CD4-positive, alpha-beta T cell treated with Interferon alpha-2 for 1 hour (primary cell): ENCODE data around the gene SCNN1A.
"Not testable (repeated sequence)": the region's sequence is repeated elsewhere in the genome, so short reads cannot be mapped to it uniquely, and the experiment has no call there.

Experiments used
- DNase-seq, 2 donors: peaks; one replicate each; pipeline ENCODE4 v3.0.0-alpha.2; 2020 to 2022

Gene SCNN1A

DNA sequence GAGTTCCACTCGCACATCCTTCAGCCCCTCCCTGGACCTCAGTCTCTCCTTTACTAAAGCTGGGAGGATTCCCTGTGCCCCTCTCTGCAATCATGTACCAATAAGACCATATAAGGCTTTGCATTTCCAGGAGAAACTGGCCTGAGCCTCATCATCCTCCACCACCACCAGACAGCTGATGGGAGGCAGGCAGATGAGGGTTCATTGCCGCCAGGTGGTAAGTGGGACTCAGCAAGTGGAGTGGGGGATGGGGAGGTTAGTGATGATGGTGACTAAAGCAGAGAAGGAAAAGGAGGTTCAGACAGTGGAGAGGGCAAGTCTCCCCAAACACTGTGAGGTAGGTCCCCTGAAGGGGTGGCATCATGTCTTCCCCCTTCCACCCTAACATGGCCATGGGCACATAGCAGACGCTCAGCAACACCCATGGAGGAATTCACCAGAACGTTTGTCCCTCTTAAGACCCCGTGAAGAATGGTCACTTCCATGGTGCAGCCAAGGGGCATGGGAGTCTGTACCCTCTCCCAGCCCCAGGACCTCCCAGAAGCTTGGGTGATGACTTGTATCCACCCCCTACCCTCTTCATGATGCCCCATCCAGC lies 29.0 kb downstream of the SCNN1A start:
- no peak for DNase-seq

DNA sequence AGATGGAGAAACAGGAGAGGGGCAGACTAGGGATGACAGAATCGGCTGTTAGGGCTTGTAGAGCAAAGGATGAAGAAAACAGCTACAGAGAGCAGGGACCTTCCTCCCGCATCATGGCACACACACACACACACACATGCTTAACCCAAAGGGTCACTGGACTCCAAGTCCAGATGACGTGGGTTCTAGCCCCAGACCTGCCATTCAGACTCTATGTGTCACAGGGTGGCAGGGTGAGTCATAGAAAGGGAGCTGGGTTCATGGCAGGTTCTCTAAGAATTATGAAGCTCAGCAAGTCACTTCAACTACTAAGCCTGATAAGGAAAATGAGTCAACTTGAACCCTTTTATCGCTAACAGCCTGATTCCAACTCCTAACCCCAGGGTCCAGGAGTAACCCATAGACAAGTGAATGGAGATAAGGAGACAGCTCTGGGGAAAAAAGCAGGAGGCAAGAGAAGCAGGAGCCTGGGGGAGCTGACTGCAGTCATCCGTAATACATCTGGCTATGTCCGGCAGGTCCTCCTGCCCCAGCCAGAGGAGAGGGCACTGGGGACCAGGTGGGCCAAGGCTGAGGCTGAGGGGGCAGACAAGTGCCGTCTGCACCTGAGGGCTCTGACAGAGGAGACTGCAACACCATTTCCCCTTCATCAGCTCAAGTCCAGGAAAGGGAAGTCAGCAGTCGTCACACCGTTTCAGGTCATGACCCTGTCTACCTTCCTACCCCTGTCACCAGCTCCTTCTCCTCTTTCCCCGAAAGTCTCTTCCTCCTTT lies 29.9 kb downstream of the SCNN1A start:
- DNase-seq = peak; percentile 53 to 77

- DNase-seq = not testable (repeated sequence)
Observed at GRCh38 chr12:6344101-6344660, 31.2 kb downstream of the SCNN1A start.

DNA sequence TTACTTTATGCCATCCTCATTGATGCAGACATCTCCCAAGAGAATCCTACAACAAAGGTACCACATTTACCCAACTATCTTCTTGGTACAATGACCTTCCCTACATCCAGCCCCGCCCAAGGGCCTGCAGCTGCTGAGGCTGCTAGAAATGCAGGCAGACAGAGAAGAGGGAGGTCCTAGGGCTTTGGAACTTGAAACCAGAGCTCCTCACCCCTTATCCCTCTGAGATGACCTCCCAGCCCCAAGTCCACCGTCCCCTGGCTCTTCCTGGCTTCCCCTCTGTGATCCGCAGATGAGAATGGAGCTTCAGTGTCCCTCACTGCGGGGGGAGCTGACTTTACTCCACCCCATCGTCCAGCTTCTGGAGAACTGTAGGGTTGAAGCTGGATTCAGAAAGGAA lies 31.8 kb downstream of the SCNN1A start:
- no peak for DNase-seq

DNA sequence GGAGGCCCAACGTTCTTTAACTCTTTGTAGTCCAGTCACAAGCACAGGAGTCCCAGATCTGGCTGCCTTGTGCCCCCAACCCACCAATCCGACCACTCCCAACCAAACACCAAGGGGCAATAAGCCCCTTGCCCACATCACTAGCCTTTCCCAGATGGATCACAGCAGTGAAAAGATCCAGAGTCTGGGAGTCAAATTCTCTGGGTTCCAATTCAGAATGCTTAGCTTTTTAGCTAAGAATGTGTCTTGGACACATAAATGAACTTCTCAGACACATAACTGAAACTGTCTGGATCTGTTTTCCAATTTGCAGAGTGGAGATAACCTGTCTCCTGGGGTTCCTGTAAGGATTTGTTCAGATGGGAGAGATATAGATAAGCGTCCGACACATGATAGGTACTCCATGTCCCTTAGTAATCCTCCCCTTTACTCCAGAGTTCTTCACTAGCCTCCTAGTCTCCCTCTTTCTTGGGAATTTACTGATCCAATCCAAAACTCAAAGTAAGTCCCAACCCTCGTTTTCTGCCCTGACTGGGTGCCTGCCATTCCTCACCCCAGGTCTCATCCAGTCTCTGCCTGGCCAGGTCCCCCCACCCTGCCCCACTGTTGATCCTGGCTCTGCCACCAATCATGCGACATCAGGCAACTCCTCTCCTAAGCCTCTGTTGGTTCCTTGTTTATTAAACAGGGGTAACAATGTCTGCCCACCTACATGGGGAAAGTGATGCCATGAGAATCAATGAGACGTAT lies 33.0 kb downstream of the SCNN1A start:
- DNase-seq = no peak

- peak; percentile 56 to 64 for DNase-seq
Observed at GRCh38 chr12:6341417-6342139, 33.8 kb downstream of the SCNN1A start, which contains the start of gene TNFRSF1A. Gene TNFRSF1A, minus strand, starts transcription at chr12:6342076. Its CDS starts 262 bp downstream, at chr12:6341814.

DNA sequence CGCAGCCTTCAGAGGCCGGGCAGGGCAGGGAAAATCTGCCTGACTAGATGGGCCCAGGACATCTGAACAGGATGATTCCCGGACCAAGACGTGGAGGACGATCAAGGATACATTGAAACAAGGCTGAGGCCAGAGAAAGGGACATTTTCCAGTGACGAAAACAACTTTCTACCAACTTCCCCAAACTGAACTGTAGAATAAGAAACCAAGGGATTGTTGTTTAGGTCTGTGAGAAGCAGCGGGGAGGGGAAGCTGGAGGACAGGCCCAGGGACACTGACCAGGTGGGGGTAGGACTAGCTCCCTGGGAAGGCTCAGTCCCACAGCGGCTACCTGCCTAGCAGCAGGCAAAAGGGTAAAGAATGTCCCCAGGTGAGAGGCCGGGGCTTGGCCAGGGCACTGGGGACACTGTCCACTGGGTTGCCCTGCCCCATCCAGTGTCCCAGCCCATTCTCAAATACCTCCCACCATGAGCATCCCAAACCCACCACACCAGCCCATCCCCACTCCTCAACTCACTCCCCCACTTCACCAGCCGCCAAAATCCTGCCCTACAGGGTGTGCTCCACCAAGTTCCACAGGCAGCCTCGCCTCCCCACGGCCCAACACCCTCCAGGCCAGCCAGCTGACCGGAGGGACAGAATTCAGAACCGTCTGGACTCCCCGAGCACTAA lies 34.5 kb downstream of the SCNN1A start:
- DNase-seq = peak in 1 of 2 donors; percentile 45

DNA sequence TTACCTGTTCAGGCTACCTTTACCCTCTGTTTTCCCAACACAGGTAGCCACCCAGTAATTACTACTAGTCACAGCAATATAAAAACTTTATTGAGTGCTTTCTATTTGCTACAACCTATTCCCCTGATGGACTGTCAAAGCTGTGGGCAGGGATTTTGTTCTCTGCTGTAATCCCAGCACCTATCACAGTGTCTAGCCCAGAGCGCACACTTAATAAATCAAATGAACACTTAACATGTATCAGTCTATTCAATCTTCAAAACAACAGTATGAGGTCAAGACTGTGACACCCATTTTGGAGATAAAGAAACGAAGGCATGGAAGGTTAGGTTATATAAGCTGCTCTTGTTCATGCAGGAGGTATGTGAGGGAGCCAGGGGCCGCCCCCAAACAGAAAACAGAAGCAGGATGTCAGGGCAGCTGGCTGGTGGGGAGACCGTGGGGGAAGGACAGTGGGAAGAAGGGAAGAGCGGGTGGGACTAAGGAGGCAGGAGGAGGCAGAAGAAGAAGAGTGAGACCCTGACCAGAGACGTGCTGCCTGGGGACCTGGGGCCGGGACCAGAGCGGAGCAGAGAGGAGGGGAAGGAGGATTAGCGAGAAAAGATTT lies 35.2 kb downstream of the SCNN1A start:
- DNase-seq = peak in 1 of 2 donors; percentile 46

GRCh38 chr12:6338955-6339354 lies 36.4 kb downstream of the SCNN1A start:
- no peak for DNase-seq

DNA sequence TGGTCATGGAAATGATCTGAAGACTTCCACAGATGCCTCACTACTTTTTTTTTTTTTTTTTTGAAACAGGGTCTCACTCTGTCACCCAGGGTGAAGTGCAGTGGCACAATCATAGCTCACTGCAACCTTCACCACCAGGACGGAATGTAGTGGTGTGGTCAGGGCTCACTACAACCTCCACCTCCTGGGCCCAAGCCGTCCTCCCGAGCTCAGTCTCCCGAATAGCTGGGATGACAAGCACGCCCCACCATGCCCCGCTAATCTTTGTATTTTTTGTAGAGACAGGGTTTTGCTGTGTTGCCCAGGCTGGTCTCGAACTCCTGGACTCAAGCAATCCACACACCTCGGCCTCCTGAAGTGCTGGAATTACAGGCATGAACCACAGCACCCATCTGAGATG lies 36.8 kb downstream of the SCNN1A start:
- not testable (repeated sequence) for DNase-seq

DNA sequence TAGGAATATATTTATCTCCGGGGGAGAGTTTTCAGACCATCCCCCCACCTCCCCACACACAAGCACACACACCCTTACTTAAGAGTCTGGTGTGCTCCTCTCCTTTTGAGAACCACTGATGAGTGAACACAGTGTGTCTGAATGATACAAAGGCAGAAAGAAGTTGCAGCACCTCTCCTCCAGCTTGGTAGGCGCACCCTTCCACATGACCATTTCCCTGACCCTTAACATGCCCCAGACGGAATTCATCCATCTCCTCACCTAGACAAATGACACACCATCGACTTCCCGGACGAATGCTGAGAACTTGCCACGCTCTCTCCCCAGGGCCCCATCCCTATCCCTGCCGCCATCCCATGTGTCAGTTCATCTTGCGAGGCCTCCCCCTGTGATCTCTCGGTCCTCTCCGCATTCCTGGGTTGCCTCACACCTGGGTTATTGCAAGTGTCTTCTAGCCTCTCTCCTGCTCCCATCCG lies 37.4 kb downstream of the SCNN1A start:
- peak in 1 of 2 donors; percentile 23 for DNase-seq

DNA sequence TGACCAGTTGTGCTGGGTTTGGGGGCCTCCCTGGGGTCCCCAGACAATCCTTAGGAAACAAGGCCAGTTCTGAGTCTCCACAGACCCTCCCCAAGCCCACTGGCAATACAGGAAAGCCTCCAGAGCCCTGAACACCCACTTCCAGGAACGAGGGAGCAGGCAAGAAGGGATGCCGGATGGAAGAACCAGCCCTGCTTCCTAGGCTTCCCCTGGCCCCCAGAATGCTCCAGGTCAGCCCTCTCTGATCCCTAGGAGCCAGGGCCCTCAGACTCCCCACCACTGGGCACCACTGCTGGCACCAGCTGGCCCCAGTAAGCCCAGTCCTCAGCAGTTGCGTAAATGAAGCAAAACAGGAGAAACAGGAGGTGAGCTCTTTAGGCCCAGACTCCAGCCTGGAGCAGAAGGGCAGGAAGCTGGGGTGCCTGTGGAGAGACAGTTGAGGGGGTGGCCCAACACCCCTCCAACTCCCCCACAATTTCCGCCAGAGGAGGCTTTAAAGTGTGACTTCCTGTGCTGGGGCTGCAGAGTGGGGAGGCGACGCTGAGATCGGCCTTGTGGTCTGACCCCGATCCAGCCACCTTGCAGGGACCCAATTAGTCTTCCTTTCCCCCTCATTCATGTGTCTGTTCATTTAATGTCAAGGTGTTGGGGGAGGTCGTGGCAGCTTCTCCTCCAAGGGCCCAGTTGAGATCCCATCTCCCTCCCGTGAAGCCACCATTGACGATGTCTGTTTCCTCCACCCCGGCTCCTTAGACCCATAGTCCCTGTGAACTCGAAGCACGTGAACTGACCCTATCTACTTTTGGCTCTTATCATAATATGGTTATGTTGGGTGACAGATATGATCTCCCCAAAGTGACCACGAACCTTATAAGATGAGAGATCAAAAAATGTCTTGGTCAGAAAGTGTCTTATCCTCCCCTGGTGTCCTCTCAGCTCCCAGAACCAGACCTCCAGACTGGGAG lies 38.2 kb downstream of the SCNN1A start:
- peak; percentile 53 to 76 for DNase-seq

- peak; percentile 74 to 83 for DNase-seq
Observed at GRCh38 chr12:6336079-6336888, 39.1 kb downstream of the SCNN1A start.

- DNase-seq = peak; percentile 82 to 85
Observed at GRCh38 chr12:6335451-6336078, 39.8 kb downstream of the SCNN1A start.

- DNase-seq = no peak
Observed at GRCh38 chr12:6334940-6335450, 40.4 kb downstream of the SCNN1A start.

GRCh38 chr12:6334359-6334758 lies 41.0 kb downstream of the SCNN1A start:
- no peak for DNase-seq

GRCh38 chr12:6333566-6333965 lies 41.8 kb downstream of the SCNN1A start:
- no peak for DNase-seq

DNA sequence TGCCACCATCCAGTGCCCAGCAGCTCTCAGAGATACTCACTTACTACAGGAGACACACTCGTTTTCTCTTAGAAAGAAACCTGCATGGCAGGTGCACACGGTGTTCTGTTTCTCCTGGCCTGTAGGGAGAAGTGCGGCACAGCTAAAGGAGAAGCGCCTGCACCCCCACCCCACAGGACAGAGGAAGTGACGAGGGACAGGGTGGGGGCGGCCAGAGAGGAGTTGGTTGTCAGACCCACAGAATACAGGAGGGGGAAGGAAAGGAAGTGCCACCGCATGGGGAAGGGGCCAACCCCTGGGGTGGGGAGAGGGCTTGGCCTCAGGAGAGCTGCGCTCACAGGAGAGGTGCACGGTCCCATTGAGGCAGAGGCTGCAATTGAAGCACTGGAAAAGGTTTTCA lies 42.3 kb downstream of the SCNN1A start:
- peak; percentile 35 to 44 for DNase-seq

- DNase-seq = peak in 1 of 2 donors; percentile 24
Observed at GRCh38 chr12:6332459-6332858, 42.9 kb downstream of the SCNN1A start.
